ENCODE results near the gene ZNF423.
"Not testable (repeated sequence)": the region's sequence is repeated elsewhere in the genome, so short reads cannot be mapped to it uniquely, and the experiment has no call there.

ZNF423 gene

DNA sequence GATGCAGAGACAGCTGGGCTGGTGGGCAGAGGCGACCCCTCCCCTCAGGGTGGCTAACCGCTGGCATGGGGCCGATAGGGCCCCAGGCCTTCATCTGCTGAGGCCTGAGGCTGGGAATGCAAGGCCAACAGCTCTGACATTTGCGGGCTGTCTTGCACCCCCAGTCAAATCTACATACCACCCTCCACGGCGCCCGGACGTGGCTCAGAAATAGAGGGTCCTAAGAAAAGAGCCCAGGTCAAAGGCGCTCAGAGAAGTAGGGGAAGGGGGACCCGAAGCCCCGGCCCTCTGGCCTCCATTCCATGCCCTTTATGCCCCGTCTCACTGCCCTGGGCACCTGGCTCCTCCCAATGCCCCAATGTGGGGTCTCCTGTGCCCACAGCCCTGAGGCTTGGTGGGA is 340.1 kb downstream of the ZNF423 start:
- DNase-seq (ENCODE audit: low read depth): no peak
- no peak overlapping the region for H3K4me3 ChIP-seq (ENCODE audit: low read depth, low read length)
- TF ChIP-seq, protein P1, sequence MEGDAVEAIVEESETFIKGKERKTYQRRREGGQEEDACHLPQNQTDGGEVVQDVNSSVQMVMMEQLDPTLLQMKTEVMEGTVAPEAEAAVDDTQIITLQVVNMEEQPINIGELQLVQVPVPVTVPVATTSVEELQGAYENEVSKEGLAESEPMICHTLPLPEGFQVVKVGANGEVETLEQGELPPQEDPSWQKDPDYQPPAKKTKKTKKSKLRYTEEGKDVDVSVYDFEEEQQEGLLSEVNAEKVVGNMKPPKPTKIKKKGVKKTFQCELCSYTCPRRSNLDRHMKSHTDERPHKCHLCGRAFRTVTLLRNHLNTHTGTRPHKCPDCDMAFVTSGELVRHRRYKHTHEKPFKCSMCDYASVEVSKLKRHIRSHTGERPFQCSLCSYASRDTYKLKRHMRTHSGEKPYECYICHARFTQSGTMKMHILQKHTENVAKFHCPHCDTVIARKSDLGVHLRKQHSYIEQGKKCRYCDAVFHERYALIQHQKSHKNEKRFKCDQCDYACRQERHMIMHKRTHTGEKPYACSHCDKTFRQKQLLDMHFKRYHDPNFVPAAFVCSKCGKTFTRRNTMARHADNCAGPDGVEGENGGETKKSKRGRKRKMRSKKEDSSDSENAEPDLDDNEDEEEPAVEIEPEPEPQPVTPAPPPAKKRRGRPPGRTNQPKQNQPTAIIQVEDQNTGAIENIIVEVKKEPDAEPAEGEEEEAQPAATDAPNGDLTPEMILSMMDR (IDR thresholded peaks at IDR 0.05; ENCODE audit: insufficient read depth, low read depth, low read length, missing control alignments): no peak

DNA sequence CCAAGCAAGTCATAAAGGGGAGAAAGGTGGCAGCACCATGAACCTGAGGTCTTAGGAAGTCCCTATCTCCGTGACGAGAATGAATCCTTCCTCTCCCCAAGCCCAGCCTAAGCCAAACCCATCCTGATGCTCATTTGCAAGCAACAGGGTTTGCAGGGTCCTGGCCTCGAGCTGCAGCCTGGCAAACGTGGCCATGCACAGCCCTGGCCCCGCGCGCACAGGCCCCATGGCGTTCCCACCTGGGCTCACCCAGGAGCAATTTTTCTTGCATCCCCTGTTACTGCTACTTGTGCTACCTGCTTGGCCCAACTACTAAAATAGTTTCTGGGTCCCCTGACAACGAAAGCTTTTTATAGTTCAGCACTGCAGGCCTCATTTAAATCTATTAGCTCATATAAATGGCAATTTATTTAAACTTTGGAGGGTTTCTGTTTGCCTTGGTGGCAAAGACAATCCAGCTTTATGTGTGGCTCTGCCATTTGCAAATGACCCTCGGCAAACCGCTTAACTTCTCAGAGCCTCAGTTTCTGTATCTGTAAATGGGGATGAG is 340.8 kb downstream of the ZNF423 start:
- no peak overlapping the region for H3K4me3 ChIP-seq (ENCODE audit: low read depth, low read length)
- DNase-seq (ENCODE audit: low read depth): no peak
- TF ChIP-seq, protein P1 (IDR thresholded peaks at IDR 0.05; ENCODE audit: insufficient read depth, low read depth, low read length, missing control alignments): no peak

DNA sequence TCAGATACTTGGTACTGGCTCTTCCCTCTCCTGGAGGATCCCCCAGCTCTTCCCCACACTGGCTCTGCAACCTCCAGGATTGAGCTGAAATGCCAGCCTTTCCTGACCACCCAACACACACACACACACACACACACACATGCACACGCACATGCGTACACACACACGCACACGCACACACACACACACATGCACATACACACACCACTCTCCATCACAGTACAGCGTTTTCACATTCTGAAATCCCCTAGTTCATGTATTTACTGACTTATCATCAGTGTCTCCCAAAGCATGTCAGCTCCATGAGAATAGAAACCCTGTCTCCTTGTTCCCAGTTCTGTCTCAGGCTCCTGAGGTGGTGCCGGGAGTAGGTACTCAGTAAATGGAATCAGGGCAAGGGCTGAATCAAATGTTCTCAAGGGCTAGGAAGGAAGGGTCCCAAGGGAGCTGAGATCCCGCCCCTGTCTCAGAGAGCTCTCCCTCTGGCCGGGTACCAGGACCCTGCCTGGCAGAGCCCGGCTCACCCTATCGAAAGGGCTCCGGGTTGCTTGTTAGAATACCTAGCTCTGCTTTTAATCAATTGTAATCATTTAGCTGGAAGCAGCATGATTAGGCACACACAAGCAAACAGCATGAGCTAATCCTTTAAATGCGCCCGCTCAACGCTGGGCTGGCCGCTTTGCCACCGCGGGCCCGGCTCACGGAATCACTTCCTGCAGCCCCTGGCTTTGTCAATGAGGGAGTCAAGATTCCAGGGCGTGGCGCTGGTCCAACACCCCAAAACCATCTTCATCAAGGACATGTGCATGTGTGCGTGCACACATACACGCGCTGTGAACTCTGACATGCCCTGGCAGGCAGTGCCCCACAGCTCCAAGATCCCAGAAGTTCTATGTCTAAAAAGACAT is 341.6 kb downstream of the ZNF423 start:
- TF ChIP-seq, protein P1 (IDR thresholded peaks at IDR 0.05; ENCODE audit: insufficient read depth, low read depth, low read length, missing control alignments): no peak
- H3K4me3 ChIP-seq (ENCODE audit: low read depth, low read length): no peak overlapping the region
- no peak for DNase-seq (ENCODE audit: low read depth)

DNA sequence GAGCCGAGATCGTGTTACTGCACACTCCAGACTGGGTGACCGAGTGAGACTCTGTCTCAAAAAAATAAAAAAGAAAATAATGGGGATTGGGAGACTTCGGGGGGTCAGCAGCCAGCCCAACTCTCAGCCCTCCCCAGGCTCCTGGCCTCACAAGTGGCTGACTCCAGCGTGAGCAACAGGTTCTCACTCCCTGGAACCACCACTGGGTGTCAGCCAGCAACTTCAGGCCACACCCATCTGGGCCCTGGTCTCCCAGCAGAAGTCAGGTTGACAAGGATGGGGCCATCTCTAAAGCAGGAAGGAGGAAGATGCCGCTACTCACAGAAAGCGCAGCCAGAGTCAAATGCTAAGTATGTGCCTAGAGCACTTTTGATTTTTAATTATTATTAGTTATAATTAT is 342.9 kb downstream of the ZNF423 start:
- no peak overlapping the region for H3K4me3 ChIP-seq (ENCODE audit: low read depth, low read length)
- TF ChIP-seq, protein P1 (IDR thresholded peaks at IDR 0.05; ENCODE audit: insufficient read depth, low read depth, low read length, missing control alignments): peak; percentile 30
- peak; percentile 56 for DNase-seq (ENCODE audit: low read depth)

DNA sequence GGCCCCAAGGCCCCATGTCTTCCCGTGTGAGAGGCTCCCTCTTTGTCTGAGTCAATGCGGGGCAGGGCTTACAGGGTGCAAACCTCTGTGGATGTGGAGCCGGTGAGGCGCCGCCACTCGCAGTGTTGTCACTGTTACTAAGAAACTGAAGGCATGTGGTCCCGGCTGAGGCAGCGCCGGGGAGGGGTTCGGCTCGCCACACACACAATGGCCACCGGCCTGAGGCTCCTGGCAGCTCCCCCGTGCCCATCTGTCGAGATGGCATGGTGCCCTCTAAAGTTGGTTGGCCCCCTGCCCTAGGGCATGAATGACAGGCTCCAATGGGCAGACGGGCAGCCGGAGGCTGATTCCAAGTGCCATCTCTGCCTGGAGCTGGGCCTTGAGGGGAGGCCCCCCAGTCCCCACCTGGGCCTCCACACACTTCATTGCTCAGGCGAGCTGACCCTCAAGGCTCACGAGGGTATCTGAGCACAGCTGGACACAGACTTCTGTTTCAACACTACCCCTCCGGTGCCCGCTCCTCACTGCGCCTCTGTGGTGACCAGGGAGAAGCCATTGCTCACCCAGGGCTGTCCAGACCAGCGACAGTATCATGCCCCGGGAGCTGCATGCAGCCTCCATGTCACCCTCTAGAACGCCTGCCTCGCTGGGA is 345.1 kb downstream of the ZNF423 start:
- no peak overlapping the region for H3K4me3 ChIP-seq (ENCODE audit: low read depth, low read length)
- DNase-seq (ENCODE audit: low read depth): no peak
- TF ChIP-seq, protein P1 (IDR thresholded peaks at IDR 0.05; ENCODE audit: insufficient read depth, low read depth, low read length, missing control alignments): no peak

DNA sequence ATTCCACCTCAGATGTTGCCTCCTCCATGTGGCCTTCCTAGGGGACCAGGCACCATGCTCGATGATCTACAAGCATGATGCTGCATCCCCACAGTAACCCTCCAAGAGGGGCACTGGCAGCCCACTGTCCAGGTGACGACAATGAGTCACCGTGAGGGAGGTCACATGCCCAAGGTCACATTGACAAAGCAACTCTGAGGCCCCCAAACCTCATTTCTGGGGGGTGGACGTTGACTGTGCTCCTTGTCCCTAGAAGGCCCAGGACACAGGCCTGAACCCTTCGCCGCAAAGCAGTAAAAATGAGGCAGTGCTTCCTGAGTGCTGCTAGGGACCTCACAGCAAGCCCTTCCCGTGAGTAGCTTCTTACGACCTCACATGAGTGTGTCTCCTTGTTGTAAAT is 345.8 kb downstream of the ZNF423 start:
- TF ChIP-seq, protein P1 (IDR thresholded peaks at IDR 0.05; ENCODE audit: insufficient read depth, low read depth, low read length, missing control alignments): no peak
- no peak for DNase-seq (ENCODE audit: low read depth)
- H3K4me3 ChIP-seq (ENCODE audit: low read depth, low read length): no peak overlapping the region

DNA sequence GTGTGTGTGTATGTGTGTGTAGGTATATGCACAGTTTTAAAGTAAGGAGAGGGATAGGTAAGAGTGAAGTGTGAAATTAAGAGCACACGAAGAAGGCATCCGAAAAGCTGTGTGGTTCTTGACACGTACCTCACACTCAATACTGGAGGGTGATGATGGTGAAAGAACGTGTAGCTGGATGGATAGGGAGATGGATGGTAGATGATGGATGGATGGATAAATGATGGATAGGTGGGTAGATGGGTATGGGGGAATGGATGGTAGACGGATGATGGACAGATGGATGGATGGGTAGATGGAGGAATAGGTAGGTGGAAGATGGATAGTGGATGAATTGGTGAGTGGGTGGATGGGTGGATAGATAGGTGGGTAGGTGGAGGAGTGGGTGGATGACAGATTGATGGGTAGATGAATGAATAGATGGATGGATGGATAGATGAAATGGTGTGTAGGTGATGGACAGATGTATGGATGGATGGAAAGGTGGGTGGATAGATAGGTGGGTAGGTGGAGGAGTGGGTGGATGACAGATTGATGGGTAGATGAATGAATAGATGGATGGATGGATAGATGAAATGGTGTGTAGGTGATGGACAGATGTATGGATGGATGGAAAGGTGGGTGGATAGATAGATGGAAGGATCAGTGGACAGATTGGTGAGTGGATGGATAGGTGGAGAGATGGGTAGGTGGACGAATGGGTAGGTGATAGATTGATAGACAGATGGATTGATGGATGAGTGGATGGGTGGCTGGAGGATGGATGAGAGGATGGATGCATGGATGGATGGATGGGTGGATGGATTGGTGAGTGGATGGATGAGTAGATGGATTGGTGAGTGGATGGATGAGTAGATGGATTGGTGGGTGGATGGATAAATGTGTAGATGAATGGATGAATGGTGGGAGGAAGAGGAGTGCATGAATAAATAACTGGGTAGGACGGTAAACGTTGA is 349.6 kb downstream of the ZNF423 start:
- H3K4me3 ChIP-seq (ENCODE audit: low read depth, low read length); DNase-seq (ENCODE audit: low read depth): not testable (repeated sequence)
